ENCODE results near the gene SUSD4. TPM values are rescaled to one million over a fixed set of nuclear protein-coding genes. Genes with fewer than 3 reads are reported as not detected.
A peak's percentile ranks its signal among the peaks of the same experiment; 100 is the strongest.

Gene SUSD4
- total RNA-seq, 2 donors from 2014 or later: 10.7 to 26.7 TPM

DNA sequence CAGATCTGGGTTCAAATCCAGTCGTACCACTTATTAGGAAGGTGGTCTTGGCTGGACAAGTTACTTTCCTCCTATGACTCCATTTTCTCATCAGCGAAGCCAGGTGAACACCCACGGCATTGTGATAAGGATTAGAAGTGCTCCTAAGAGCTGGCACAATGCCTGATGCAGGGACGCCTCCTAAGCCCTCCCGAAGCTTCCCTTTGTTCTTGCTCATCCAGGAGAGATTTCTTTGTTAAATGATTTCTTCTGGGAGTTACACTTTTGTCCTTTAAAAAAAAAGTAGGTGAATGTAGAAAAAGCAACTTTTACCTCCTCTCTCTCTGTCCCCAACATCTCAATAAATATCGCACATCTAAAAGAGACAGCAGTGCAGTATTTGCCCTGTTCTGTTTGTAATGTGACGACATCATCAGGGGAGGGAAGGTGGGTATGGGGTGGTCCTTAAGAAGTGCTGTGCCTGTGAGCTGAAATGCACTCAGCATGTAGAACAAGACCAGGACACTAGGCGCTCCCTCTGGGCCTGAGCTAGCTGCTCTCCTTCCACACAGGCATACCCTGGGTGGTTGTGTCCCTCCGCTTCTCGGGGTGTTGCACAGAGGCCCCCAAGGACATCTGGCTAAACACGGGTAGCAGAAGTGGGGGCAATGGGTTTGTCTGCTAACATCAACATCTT lies 43.9 kb downstream of the SUSD4 start:
- no peaks in the 10 kb centered on the region for H3K9me3 ChIP-seq
- 44% methylated on average over 11 of the region's 11 CpGs for WGBS
- intact Hi-C loops (cut with DNase I): no loop called here
- H3K4me3 ChIP-seq: no peak overlapping the region
- TF ChIP-seq POLR2AphosphoS5 (IDR thresholded peaks at IDR 0.05) (no peak), POLR2A (IDR thresholded peaks at IDR 0.05) (no peak), CTCF (IDR thresholded peaks at IDR 0.05) (no peak)
- DNase-seq (ENCODE audit: low spot score): peak; percentile 11
- H3K27ac ChIP-seq: peak overlapping the region; percentile 66 to 72
- no peaks in the 10 kb centered on the region for H3K4me1 ChIP-seq (replicated peaks)
- H3K27me3 ChIP-seq (replicated peaks; ENCODE audit: insufficient read depth): no peaks in the 10 kb centered on the region
- H3K36me3 ChIP-seq: no peaks in the 10 kb centered on the region

DNA sequence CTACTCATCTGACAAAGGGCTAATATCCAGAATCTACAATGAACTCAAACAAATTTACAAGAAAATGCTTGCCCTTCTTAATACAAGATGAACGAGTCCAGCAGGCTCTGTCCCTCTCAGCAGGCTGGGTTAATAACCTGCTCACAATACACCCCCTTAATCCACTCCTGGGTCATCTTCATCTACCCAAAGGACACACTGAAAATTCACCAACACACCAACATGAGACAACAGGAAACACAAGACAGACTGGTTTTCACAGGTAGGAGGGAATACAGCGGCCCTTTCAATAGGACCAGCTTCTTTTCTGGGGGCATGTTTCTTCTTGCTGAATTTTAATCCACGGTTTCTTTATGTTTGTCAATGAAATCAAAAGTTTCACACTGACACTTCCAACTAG lies 44.6 kb downstream of the SUSD4 start:
- WGBS: 27% methylated on average over 3 of the region's 3 CpGs
- peak; percentile 82 for TF ChIP-seq POLR2AphosphoS5 (IDR thresholded peaks at IDR 0.05)
- TF ChIP-seq POLR2A (IDR thresholded peaks at IDR 0.05): no peak
- peak; percentile 71 for DNase-seq (ENCODE audit: low spot score)
- H3K4me1 ChIP-seq (replicated peaks): no peaks in the 10 kb centered on the region
- H3K4me3 ChIP-seq: no peak overlapping the region
- intact Hi-C loops (cut with DNase I): no loop called here
- peak overlapping the region; percentile 66 to 72 for H3K27ac ChIP-seq
- no peaks in the 10 kb centered on the region for H3K27me3 ChIP-seq (replicated peaks; ENCODE audit: insufficient read depth)
- H3K36me3 ChIP-seq: no peaks in the 10 kb centered on the region
- no peaks in the 10 kb centered on the region for H3K9me3 ChIP-seq

DNA sequence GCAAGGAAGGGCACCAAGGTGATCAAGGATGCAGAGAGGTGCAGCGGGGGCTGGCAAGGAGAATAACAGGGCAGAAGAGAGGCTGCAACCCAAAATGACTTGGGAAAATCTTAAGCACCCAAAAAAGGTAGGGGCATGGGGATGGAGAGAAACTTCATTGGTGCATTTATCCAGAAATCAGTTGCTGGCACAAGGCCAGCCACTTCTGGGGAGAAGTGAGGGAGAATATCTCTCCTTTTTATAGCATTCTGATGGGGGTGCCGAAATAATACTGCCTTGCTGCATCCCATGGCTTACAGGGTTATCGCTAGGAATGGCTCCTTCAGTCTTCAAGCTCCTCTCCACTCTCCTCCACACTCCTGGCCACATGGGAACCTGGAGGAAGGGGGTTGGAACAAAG lies 47.9 kb downstream of the SUSD4 start:
- intact Hi-C loops (cut with DNase I): no loop called here
- no peak overlapping the region for H3K27ac ChIP-seq
- whole genome bisulfite sequencing: 91% methylated on average over 3 of the region's 3 CpGs
- TF ChIP-seq POLR2A (IDR thresholded peaks at IDR 0.05) (no peak), POLR2AphosphoS5 (IDR thresholded peaks at IDR 0.05) (no peak), CTCF (IDR thresholded peaks at IDR 0.05) (no peak)
- H3K4me3 ChIP-seq: no peak overlapping the region
- DNase-seq (ENCODE audit: low spot score): no peak
- no peaks in the 10 kb centered on the region for H3K4me1 ChIP-seq (replicated peaks)
- no peaks in the 10 kb centered on the region for H3K9me3 ChIP-seq
- H3K36me3 ChIP-seq: no peaks in the 10 kb centered on the region
- no peaks in the 10 kb centered on the region for H3K27me3 ChIP-seq (replicated peaks; ENCODE audit: insufficient read depth)

DNA sequence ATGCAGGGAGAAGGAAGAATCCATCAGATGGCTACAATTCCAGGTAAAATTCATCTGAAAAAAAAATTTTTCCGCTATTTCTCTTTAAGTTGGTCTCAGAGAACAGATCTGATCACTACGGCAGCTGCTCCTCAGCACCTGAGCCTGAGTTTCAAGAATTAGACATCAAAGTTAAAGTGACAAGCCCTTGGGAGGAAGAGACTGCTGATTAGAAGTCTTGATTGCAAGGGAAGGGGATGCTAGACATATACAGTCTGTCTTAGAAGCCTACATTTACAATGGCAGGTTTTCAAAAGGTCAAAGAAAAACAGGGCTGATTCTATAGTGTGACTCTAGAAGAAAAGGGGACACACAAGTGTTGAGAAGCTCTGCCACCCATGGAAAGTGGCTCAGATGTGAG lies 48.3 kb downstream of the SUSD4 start:
- Histone ChIP-seq H3K36me3 (no peaks in the 10 kb centered on the region), H3K4me1 (replicated peaks) (no peaks in the 10 kb centered on the region), H3K4me3 (no peak overlapping the region), H3K27me3 (replicated peaks; ENCODE audit: insufficient read depth) (no peaks in the 10 kb centered on the region), H3K9me3 (no peaks in the 10 kb centered on the region), H3K27ac (no peak overlapping the region)
- WGBS: 89% methylated on average over 2 of the region's 2 CpGs
- intact Hi-C loops (cut with DNase I): no loop called here
- TF ChIP-seq POLR2AphosphoS5 (IDR thresholded peaks at IDR 0.05) (no peak), CTCF (IDR thresholded peaks at IDR 0.05) (no peak), POLR2A (IDR thresholded peaks at IDR 0.05) (no peak)
- DNase-seq (ENCODE audit: low spot score): no peak

- Histone ChIP-seq H3K4me1 (replicated peaks) (no peaks in the 10 kb centered on the region), H3K9me3 (no peaks in the 10 kb centered on the region), H3K36me3 (no peaks in the 10 kb centered on the region), H3K27ac (no peak overlapping the region), H3K4me3 (no peak overlapping the region), H3K27me3 (replicated peaks; ENCODE audit: insufficient read depth) (no peaks in the 10 kb centered on the region)
- no peak for DNase-seq (ENCODE audit: low spot score)
- intact Hi-C loops (cut with DNase I): no loop called here
- TF ChIP-seq POLR2A (IDR thresholded peaks at IDR 0.05) (no peak), POLR2AphosphoS5 (IDR thresholded peaks at IDR 0.05) (no peak), CTCF (IDR thresholded peaks at IDR 0.05) (no peak)
Measured at GRCh38 chr1:223313415-223313754, 50.6 kb downstream of the SUSD4 start.

Data from prostate gland (tissue), 2 donors.